ENCODE measurements around the gene GAREM1. TPM values are rescaled to one million over a fixed set of nuclear protein-coding genes. Genes with fewer than 3 reads are reported as not detected.

The GAREM1 gene
- total RNA-seq, 1 experiment from 2014 or later: 10.2 TPM

DNA sequence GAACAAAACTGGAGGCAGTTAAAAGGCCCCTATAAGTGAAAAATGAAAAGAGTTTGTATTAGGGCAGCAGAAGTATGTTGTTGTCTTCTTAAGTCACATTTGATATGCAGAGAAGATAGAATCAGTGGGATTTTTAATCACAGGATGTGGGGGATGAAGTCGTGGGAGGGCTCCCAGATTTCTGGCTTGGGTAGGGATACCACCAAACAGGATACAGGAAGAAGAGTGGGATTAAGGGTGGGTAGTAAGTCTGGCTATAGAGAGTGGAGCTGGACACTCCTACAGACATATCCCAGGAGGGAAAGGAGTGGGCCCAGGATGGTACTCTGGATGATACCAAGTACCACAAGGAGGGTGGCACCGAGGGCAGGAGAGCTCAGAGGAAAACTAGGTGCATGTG, 99.3 kb downstream of the GAREM1 start:
- H3K4me3 ChIP-seq: peak overlapping the region; percentile 30; the same call in 1 of the 2 replicates
- peak overlapping the region; percentile 97 for H3K27ac ChIP-seq
- no peak overlapping the region for H2AFZ ChIP-seq
- BruUV-seq (replicated peaks): no TSS peak
- no peaks in the 10 kb centered on the region for H4K20me1 ChIP-seq (ENCODE audit: insufficient read depth)
- no peak for DNase-seq
- no peaks in the 10 kb centered on the region for H3K9me2 ChIP-seq (ENCODE audit: insufficient read depth)
- TF ChIP-seq, protein P1, sequence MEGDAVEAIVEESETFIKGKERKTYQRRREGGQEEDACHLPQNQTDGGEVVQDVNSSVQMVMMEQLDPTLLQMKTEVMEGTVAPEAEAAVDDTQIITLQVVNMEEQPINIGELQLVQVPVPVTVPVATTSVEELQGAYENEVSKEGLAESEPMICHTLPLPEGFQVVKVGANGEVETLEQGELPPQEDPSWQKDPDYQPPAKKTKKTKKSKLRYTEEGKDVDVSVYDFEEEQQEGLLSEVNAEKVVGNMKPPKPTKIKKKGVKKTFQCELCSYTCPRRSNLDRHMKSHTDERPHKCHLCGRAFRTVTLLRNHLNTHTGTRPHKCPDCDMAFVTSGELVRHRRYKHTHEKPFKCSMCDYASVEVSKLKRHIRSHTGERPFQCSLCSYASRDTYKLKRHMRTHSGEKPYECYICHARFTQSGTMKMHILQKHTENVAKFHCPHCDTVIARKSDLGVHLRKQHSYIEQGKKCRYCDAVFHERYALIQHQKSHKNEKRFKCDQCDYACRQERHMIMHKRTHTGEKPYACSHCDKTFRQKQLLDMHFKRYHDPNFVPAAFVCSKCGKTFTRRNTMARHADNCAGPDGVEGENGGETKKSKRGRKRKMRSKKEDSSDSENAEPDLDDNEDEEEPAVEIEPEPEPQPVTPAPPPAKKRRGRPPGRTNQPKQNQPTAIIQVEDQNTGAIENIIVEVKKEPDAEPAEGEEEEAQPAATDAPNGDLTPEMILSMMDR (conservative IDR thresholded peaks at IDR 0.05): no peak
- TF ChIP-seq EZH2 (IDR thresholded peaks at IDR 0.05; ENCODE audit: low read depth): no peak
- ChIA-PET CTCF (no interaction called here), POLR2A (ENCODE audit: unreplicated experiment) (interaction anchor here (0.7 kb wide), 1 partner anchor 94 kb away, joined by 8 read pairs; no protein-coding TSS in a partner anchor)
- no peaks in the 10 kb centered on the region for H3K9me3 ChIP-seq (ENCODE audit: insufficient read depth, low read depth)
- H3K4me2 ChIP-seq: peak overlapping the region; percentile 77
- H3F3A ChIP-seq (ENCODE audit: insufficient read depth, low read depth): peaks cover 44% of the 10 kb centered on the region
- peaks cover 89% of the 10 kb centered on the region for H3K4me1 ChIP-seq (replicated peaks; ENCODE audit: insufficient read depth)
- no peaks in the 10 kb centered on the region for H3K36me3 ChIP-seq (ENCODE audit: low read depth)
- no peaks in the 10 kb centered on the region for H3K27me3 ChIP-seq (ENCODE audit: insufficient read depth, low read depth)
- intact Hi-C loops (cut with micrococcal nuclease; ENCODE audit: unreplicated experiment): no loop called here
- peaks cover 45% of the 10 kb centered on the region for H3K79me2 ChIP-seq (ENCODE audit: low read depth)

DNA sequence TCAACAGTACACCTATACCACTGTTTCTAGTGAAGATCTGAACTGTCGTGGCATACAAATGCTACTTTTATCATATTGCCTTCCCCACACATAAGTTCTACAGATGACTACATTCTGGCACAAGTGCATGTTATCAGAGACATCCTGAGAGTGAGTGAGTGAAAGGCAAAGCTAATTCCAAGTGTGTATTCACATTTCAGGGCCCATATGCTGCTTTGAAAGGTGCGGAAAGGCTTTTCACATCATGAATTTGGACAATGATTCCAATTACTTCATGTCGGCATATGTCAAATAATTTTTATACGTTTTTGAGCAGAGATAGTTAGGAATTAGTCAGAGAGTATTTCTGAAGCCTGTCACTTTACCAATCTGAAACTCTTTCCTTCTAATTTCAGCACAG, 101.7 kb downstream of the GAREM1 start:
- no TSS peak for BruUV-seq (replicated peaks)
- H3K4me1 ChIP-seq (replicated peaks; ENCODE audit: insufficient read depth): peaks cover 90% of the 10 kb centered on the region
- no peaks in the 10 kb centered on the region for H3K9me3 ChIP-seq (ENCODE audit: insufficient read depth, low read depth)
- H2AFZ ChIP-seq: no peak overlapping the region
- peaks cover 42% of the 10 kb centered on the region for H3F3A ChIP-seq (ENCODE audit: insufficient read depth, low read depth)
- no peak overlapping the region for H3K4me3 ChIP-seq
- no peaks in the 10 kb centered on the region for H3K9me2 ChIP-seq (ENCODE audit: insufficient read depth)
- no peak overlapping the region; the same call in 1 of the 2 replicates for H3K4me2 ChIP-seq
- H3K27ac ChIP-seq: peak overlapping the region; percentile 90; the same call in 1 of the 2 replicates
- no peak for DNase-seq
- ChIA-PET POLR2A (ENCODE audit: unreplicated experiment) (no interaction called here), CTCF (no interaction called here)
- H4K20me1 ChIP-seq (ENCODE audit: insufficient read depth): no peaks in the 10 kb centered on the region
- no peaks in the 10 kb centered on the region for H3K36me3 ChIP-seq (ENCODE audit: low read depth)
- H3K79me2 ChIP-seq (ENCODE audit: low read depth): peaks cover 58% of the 10 kb centered on the region
- no peak for TF ChIP-seq EZH2 (IDR thresholded peaks at IDR 0.05; ENCODE audit: low read depth)
- TF ChIP-seq, protein P1 (conservative IDR thresholded peaks at IDR 0.05): no peak
- H3K27me3 ChIP-seq (ENCODE audit: insufficient read depth, low read depth): no peaks in the 10 kb centered on the region
- intact Hi-C loops (cut with micrococcal nuclease; ENCODE audit: unreplicated experiment): no loop called here

DNA sequence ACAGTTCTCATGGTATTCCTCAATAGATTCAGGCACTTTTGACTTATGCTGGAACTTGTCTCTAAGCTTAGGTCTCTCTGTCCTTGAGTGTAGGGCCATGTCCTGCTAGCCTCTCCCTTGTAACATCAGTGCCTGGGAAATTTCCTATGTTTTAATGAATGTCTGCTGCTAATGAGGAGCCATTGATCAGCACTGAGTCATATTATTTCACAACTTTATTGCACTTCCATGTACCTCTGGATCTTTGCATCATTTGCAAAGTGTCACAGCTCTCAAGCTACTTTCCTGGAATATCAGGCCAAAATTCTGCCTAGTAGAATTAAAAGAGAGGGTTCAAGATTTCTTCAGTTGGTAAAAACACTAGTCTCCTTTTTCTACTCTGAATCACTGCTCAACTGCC, 102.5 kb downstream of the GAREM1 start:
- Histone ChIP-seq H3K79me2 (ENCODE audit: low read depth) (peaks cover 51% of the 10 kb centered on the region), H4K20me1 (ENCODE audit: insufficient read depth) (no peaks in the 10 kb centered on the region), H3F3A (ENCODE audit: insufficient read depth, low read depth) (peaks cover 34% of the 10 kb centered on the region), H3K4me3 (no peak overlapping the region), H3K9me3 (ENCODE audit: insufficient read depth, low read depth) (no peaks in the 10 kb centered on the region), H3K4me1 (replicated peaks; ENCODE audit: insufficient read depth) (peaks cover 88% of the 10 kb centered on the region), H3K9me2 (ENCODE audit: insufficient read depth) (no peaks in the 10 kb centered on the region), H2AFZ (no peak overlapping the region), H3K27ac (peak overlapping the region; percentile 90), H3K36me3 (ENCODE audit: low read depth) (no peaks in the 10 kb centered on the region), H3K4me2 (peak overlapping the region; percentile 49), H3K27me3 (ENCODE audit: insufficient read depth, low read depth) (no peaks in the 10 kb centered on the region)
- ChIA-PET POLR2A (ENCODE audit: unreplicated experiment) (no interaction called here), CTCF (no interaction called here)
- BruUV-seq (replicated peaks): no TSS peak
- intact Hi-C loops (cut with micrococcal nuclease; ENCODE audit: unreplicated experiment): no loop called here
- DNase-seq: peak in 1 of 2 experiments; percentile 48
- no peak for TF ChIP-seq EZH2 (IDR thresholded peaks at IDR 0.05; ENCODE audit: low read depth)
- TF ChIP-seq, protein P1 (conservative IDR thresholded peaks at IDR 0.05): no peak

Data from PC-9 (cell line).